HepG2 (cell line): Measurements from ENCODE around the gene PPP4R4.

Experiments
- ARNT ChIP-seq: fragments of 450-650 bp; IDR thresholded peaks from 2 replicates; pipeline ENCODE4 v1.6.1; 2017
- ATF3 ChIP-seq: sonication (generic); formaldehyde crosslinking; IDR thresholded peaks from 2 replicates; pipeline ENCODE4 v1.4.0; 2020; ENCODE audit warnings: missing genetic modification reagents
- CTCF ChIP-seq: sonication (generic); formaldehyde crosslinking; IDR thresholded peaks from 2 replicates; pipeline ENCODE4 v1.5.0; 2020; ENCODE audit warnings: mild to moderate bottlenecking, missing genetic modification reagents, moderate library complexity
- FOXA3 ChIP-seq: IDR thresholded peaks from 2 replicates; pipeline ENCODE4 v1.6.1; 2016; ENCODE audit warnings: missing genetic modification reagents, missing compliant biosample characterization
- MEIS2 ChIP-seq: sonication (generic); formaldehyde crosslinking; IDR thresholded peaks from 2 replicates; pipeline ENCODE4 v1.9.0; 2021; ENCODE audit warnings: mild to moderate bottlenecking, missing genetic modification reagents
- PTBP1 ChIP-seq: fragments of 200-400 bp; formaldehyde crosslinking; IDR thresholded peaks from 2 replicates; pipeline ENCODE4 v1.6.1; 2018; ENCODE audit warnings: low read length, low read depth; ENCODE audit not compliant: poor library complexity, severe bottlenecking
- RFX3 ChIP-seq: IDR thresholded peaks from 2 replicates; pipeline ENCODE4 v1.6.1; 2016; ENCODE audit warnings: missing biosample characterization, missing genetic modification reagents
- RXRB ChIP-seq: IDR thresholded peaks from 2 replicates; pipeline ENCODE4 v1.6.1; 2016; ENCODE audit warnings: borderline replicate concordance, missing genetic modification reagents, missing compliant biosample characterization
- TCF7L2 ChIP-seq: IDR thresholded peaks from 2 replicates; pipeline ENCODE4 v1.6.1; 2011; ENCODE audit warnings: mild to moderate bottlenecking, low read depth, low read length, moderate library complexity
- YY1 ChIP-seq: IDR thresholded peaks from 2 replicates; pipeline ENCODE4 v1.6.1; 2011; ENCODE audit warnings: low read length, low read depth, moderate library complexity, mild to moderate bottlenecking; ENCODE audit not compliant: insufficient read depth, insufficient replicate concordance
- ZKSCAN5 ChIP-seq: sonication (generic); formaldehyde crosslinking; IDR thresholded peaks from 2 replicates; pipeline ENCODE4 v1.5.1; 2020; ENCODE audit warnings: mild to moderate bottlenecking, missing genetic modification reagents
- ZNF580 ChIP-seq: IDR thresholded peaks from 2 replicates; pipeline ENCODE4 v1.6.1; 2016; ENCODE audit warnings: low read depth, borderline replicate concordance
- ZNF609 ChIP-seq: sonication (generic); formaldehyde crosslinking; IDR thresholded peaks from 2 replicates; pipeline ENCODE4 v1.4.0; 2020; ENCODE audit warnings: mild to moderate bottlenecking, missing genetic modification reagents, borderline replicate concordance
- ZNF737 ChIP-seq: sonication (generic); formaldehyde crosslinking; IDR thresholded peaks from 2 replicates; pipeline ENCODE4 v1.5.0; 2020; ENCODE audit warnings: missing genetic modification reagents, mild to moderate bottlenecking, borderline replicate concordance

GRCh38 chr14:94124582-94125377 lies 49.3 kb upstream of the PPP4R4 start:
- TF ChIP-seq RFX3 (CRISPR knock-in tag) (no peak), YY1 (no peak), ZNF580 (no peak), ZKSCAN5 (CRISPR knock-in tag) (no peak), CTCF (CRISPR knock-in tag) (no peak), ZNF609 (CRISPR knock-in tag) (no peak), RXRB (CRISPR knock-in tag) (no peak), FOXA3 (CRISPR knock-in tag) (no peak), MEIS2 (CRISPR knock-in tag) (no peak), ZNF737 (CRISPR knock-in tag) (no peak), ARNT (no peak), TCF7L2 (no peak), PTBP1 (no peak), ATF3 (no peak)
